Activated CD8-positive, alpha-beta memory T cell treated with anti-CD3 and anti-CD28 coated beads, Interleukin-2, amount 50 U/mL, for 24 hours (primary cell): ENCODE results near the gene OR5K3.

ENCODE experiments used
- DNase-seq: peaks from one replicate; pipeline ENCODE4 v3.0.0-alpha.2; 2020; ENCODE audit errors: extremely low read depth

OR5K3 gene

DNA sequence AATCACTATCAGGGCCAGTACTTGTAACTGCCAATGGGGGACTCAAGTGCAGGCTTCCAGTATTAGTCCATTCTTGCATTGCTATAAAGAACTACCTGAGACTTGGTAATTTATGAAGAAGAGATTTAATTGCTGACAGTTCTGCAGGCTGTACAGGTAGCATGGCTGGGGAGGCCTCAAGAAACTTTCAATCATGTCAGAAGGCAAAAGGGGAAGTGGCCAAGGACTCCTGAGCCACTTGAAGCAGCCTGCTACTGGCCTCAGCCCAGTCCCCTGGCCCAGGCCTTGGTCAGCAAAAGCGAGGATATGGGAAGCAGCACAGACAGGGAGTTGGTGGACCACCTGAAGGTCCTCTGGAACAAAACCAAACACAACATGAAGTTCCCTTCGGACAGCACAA lies 43.3 kb downstream of the OR5K3 start:
- DNase-seq, result no peak

DNA sequence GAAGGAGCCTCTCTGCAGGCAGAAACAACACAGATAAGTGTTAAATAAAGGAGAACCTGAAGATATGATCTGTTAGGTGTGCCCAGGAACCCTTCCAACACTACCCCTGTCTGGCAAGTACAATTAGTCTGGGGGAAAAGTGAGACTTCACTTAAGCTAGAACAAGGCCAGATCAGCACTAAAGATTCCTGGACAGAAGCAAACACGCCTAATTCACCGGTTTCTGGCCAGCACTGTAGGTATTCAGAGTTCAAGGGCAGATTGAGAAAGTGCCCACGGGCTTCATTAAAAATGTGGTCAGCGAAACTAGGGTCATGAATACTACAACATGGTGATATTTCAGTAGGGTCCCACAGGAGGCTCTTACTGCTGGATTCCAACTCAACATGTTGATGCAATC lies 43.9 kb downstream of the OR5K3 start:
- DNase-seq, result no peak

DNA sequence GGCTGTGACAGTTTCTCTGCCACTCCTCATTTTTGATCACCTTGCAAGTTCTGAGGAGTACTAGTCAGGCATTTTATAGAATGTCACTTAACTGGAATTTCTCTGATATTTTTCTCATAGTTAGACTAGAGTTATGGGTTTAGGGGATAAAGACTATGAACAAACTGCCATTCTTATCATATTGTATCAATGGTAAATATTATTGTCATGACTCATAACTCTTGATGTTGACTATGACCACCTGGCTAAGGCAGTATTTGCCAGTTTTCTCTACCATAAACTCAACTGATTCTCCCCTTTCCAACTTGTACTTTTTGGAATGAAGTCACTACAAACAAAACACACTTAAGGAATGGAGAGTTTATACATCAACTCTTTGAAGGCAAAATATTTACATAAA lies 49.8 kb downstream of the OR5K3 start:
- DNase-seq, result no peak
